ENCODE data around the gene PPFIA4.
"Not testable (repeated sequence)": the region's sequence is repeated elsewhere in the genome, so short reads cannot be mapped to it uniquely, and the experiment has no call there.

DNA sequence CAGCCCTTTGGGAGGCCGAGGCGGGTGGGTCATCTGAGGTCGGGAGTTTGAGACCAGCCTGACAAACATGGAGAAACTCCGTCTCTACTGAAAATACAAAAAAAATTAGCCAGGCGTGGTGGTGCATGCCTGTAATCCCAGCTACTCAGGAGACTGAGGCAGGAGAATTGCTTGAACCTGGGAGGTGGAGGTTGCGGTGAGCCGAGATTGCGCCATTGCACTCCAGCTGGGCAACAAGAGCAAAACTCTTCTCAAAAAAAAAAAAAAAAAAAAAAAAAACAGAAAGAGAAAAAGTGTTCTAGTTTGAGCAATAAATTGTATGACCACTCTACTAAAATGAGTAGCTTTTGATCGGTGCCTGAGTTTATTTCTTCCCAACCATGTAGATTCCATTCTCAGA lies 40.2 kb upstream of the PPFIA4 start:
- not testable (repeated sequence) for TF ChIP-seq POLR2A (IDR thresholded peaks at IDR 0.05)
- TF ChIP-seq, protein P1, sequence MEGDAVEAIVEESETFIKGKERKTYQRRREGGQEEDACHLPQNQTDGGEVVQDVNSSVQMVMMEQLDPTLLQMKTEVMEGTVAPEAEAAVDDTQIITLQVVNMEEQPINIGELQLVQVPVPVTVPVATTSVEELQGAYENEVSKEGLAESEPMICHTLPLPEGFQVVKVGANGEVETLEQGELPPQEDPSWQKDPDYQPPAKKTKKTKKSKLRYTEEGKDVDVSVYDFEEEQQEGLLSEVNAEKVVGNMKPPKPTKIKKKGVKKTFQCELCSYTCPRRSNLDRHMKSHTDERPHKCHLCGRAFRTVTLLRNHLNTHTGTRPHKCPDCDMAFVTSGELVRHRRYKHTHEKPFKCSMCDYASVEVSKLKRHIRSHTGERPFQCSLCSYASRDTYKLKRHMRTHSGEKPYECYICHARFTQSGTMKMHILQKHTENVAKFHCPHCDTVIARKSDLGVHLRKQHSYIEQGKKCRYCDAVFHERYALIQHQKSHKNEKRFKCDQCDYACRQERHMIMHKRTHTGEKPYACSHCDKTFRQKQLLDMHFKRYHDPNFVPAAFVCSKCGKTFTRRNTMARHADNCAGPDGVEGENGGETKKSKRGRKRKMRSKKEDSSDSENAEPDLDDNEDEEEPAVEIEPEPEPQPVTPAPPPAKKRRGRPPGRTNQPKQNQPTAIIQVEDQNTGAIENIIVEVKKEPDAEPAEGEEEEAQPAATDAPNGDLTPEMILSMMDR (IDR thresholded peaks at IDR 0.05), result not testable (repeated sequence)
